NB4 (cell line): ENCODE measurements around the gene CDC26.
A peak's percentile ranks its signal among the peaks of the same experiment; 100 is the strongest.
"Not testable (repeated sequence)": the region's sequence is repeated elsewhere in the genome, so short reads cannot be mapped to it uniquely, and the experiment has no call there.

Experiments
- DNase-seq: peaks from one replicate; pipeline ENCODE4 v3.0.0; 2010; ENCODE audit warnings: low read depth
- H3K4me3 ChIP-seq: one replicate; pipeline ENCODE4 v1.5.1; 2011; ENCODE audit warnings: mild to moderate bottlenecking, low read depth, low read length, moderate library complexity
- MYC ChIP-seq: IDR thresholded peaks from 2 replicates; pipeline ENCODE4 v1.6.1; 2011; ENCODE audit warnings: low read depth, low read length
- POLR2A ChIP-seq: IDR thresholded peaks from 2 replicates; pipeline ENCODE4 v1.6.1; 2011; ENCODE audit warnings: mild to moderate bottlenecking; ENCODE audit not compliant: insufficient read length; ENCODE audit errors: extremely low read depth
- TF ChIP-seq, protein P1 (sequence below): IDR thresholded peaks from 2 replicates; pipeline ENCODE4 v1.6.1; 2011; ENCODE audit warnings: low read depth, low read length
- TF ChIP-seq, protein P2 (sequence below): IDR thresholded peaks from one replicate; pipeline ENCODE4 v1.5.1; 2012; ENCODE audit warnings: low read depth, low read length

CDC26 gene

DNA sequence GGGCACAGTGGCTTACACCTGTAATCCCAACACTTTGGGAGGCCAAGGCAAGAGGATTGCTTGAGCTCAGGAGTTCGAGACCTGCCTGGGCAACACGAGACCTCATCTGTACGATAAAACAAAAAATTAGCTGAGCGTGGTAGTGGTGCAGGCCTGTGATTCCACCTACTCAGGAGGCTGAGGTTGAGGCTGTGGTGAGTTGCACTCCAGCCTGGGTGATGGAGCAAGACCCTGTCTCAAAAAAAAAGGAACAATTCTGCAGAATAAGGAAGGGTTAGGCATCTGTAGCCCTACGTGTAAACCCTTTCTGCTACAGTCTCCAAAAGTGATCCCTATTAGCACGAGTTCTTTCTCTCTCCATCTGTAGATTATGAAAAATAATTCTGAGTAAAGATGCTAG lies 19.9 kb downstream of the CDC26 start:
- peak; percentile 52 for DNase-seq
- H3K4me3 ChIP-seq, result no peak overlapping the region
- no peak for TF ChIP-seq MYC
- TF ChIP-seq, protein P1, sequence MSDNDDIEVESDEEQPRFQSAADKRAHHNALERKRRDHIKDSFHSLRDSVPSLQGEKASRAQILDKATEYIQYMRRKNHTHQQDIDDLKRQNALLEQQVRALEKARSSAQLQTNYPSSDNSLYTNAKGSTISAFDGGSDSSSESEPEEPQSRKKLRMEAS, result no peak
- no peak for TF ChIP-seq POLR2A
- TF ChIP-seq, protein P2, sequence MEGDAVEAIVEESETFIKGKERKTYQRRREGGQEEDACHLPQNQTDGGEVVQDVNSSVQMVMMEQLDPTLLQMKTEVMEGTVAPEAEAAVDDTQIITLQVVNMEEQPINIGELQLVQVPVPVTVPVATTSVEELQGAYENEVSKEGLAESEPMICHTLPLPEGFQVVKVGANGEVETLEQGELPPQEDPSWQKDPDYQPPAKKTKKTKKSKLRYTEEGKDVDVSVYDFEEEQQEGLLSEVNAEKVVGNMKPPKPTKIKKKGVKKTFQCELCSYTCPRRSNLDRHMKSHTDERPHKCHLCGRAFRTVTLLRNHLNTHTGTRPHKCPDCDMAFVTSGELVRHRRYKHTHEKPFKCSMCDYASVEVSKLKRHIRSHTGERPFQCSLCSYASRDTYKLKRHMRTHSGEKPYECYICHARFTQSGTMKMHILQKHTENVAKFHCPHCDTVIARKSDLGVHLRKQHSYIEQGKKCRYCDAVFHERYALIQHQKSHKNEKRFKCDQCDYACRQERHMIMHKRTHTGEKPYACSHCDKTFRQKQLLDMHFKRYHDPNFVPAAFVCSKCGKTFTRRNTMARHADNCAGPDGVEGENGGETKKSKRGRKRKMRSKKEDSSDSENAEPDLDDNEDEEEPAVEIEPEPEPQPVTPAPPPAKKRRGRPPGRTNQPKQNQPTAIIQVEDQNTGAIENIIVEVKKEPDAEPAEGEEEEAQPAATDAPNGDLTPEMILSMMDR, result no peak

DNA sequence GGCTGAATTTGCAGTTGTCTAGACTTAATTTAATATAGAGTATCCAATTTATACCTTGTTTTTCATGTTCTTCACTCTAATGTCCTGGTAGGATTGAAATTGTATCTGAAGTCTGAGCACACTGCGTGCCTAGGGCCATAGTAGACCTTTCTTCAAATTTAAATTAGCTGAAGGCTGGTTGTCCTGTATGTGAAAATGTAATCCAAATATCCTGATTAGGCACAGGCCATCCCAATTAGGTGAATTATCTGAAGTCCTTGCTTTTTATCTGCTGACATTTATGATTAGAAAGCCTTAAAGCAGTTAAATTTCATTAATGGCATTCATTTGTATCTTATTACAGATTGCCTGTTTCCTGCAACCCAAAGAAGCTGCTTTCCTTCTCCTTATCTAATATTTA lies 20.4 kb downstream of the CDC26 start:
- no peak for DNase-seq
- no peak overlapping the region for H3K4me3 ChIP-seq
- no peak for TF ChIP-seq POLR2A
- no peak for TF ChIP-seq MYC
- TF ChIP-seq, protein P2, result no peak
- TF ChIP-seq, protein P1, result no peak

DNA sequence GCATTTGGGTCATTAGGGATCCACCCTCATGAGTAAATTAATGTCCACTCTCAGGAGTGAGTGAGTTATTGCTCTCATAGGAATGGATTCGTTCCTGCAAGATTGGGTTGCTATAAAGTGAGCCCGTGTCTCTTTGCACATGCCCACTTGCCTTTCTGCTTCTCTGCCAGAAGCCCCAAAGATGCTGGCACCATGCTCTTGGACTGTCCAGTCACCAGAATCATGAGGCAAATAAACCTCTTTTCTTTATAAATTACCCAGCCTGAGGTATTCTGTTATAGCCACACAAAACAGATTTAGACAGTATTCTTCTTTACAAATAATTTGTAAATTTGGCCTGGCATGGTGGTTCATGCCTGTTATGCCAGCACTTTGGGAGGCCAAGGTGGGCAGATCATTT lies 24.6 kb downstream of the CDC26 start:
- TF ChIP-seq, protein P2, result no peak
- TF ChIP-seq, protein P1, result no peak
- TF ChIP-seq POLR2A (no peak), MYC (no peak)
- no peak for DNase-seq
- no peak overlapping the region for H3K4me3 ChIP-seq

DNA sequence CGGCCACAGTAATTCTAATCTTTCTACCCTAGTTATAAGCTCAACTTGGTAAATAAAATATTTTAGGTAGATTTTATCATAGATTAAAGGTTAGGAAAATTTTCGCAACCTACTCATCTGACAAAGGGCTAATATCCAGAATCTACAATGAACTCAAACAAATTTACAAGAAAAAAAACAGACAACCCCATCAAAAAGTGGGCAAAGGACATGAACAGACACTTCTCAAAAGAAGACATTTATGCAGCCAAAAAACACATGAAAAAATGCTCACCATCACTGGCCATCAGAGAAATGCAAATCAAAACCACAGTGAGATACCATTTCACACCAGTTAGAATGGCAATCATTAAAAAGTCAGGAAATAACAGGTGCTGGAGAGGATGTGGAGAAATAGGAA lies 25.7 kb downstream of the CDC26 start:
- H3K4me3 ChIP-seq, DNase-seq: not testable (repeated sequence)

DNA sequence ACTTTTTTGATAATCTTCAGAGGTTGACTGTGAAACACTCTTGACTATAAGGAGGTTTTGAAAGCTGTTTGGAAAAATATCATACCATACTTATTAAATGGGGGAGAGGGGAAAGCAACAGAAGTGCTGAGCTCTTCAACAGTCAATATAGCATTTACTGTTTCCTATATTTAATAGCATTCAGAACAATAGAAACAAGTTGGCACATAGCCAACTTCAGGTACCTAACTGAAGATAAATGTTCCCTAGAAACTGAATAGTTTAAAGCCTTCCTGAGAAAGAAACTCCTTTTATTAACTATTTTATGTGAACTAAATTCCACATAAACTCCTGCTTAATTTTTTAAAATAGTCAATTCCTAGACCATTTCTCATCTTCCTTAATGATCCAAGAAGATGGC lies 27.7 kb downstream of the CDC26 start:
- no peak overlapping the region for H3K4me3 ChIP-seq
- TF ChIP-seq MYC (no peak), POLR2A (no peak)
- TF ChIP-seq, protein P1, result no peak
- TF ChIP-seq, protein P2, result no peak
- DNase-seq, result no peak

DNA sequence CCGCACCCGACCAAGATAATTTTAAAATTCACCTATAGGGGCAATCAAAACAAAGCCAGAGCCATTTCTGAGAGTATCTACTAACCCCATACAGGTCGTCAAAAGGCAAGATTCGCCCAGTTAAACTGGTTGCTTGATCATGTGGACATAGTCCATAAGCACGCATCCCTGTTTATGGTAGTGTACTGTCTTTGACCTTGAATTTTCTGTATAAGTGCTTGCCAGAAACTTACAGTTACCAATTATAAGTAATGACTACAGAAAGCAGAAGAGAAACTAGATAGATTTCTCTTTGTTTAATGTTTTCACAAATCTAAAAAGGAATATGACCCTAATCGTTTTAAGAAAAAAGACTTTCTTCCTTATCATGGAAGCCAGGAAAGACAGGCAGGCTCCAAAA lies 28.4 kb downstream of the CDC26 start:
- H3K4me3 ChIP-seq, result no peak overlapping the region
- DNase-seq, result no peak
- TF ChIP-seq, protein P1, result no peak
- TF ChIP-seq MYC (no peak), POLR2A (no peak)
- TF ChIP-seq, protein P2, result no peak
